Activated CD4-positive, CD25-positive, alpha-beta regulatory T cell treated with anti-CD3 and anti-CD28 coated beads, Interleukin-2, amount 50 U/mL, for 16 hours (primary cell): Measurements from ENCODE around the gene NAA80.

Source experiments
- DNase-seq: peaks from one replicate; pipeline ENCODE4 v3.0.0-alpha.2; 2020; ENCODE audit warnings: low read depth, low spot score

The NAA80 gene, protein sequence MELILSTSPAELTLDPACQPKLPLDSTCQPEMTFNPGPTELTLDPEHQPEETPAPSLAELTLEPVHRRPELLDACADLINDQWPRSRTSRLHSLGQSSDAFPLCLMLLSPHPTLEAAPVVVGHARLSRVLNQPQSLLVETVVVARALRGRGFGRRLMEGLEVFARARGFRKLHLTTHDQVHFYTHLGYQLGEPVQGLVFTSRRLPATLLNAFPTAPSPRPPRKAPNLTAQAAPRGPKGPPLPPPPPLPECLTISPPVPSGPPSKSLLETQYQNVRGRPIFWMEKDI

DNA sequence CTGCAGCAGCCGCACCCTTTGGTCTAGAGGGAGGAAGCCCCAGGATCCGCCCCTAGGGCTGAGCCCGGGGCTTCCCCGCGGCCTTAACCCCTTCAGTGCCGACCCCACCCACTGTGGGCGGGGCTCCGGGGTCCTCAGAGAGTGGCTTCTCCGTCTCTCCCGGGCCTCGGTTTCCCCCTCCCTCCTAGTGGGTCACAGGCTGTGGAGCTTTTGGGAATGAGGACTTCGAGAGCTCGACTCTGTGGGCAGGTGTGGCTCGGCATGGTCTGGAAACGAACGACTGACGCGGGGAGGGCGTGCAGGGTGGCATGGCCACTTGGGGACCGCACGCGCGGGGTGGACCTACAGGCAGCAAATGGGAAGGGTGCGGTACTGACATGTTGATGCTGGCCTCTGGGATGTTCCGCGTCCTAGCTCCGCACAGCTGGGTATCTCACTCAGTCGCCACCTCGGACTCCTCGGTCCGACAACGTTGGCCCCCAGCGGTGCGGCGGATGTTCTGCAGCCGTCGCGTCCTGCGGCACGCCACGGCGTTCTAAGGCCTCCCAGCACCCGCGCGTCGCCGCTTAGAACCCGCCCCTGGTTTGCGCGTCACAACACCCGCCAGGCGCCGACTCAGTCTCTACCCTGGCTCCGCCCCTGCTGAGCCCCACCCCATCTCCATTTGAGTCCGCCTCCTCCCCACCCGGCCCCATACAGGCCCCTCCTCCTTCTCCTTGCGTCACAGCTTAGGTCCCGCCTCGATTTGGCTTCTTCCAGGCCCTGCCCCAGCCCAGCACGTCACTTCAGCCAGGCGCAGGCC, at the start of gene NAA80, which contains the start of gene HYAL3:
Gene NAA80 (minus strand): TSS at position 570 of the 802 bp plus-strand sequence. CDS start 1,942 bp downstream, outside the sequence.
Gene HYAL3 (minus strand): TSS at position 570 of the 802 bp plus-strand sequence. CDS start 3,803 bp downstream, outside the sequence.
- DNase-seq = peak; percentile 97

DNA sequence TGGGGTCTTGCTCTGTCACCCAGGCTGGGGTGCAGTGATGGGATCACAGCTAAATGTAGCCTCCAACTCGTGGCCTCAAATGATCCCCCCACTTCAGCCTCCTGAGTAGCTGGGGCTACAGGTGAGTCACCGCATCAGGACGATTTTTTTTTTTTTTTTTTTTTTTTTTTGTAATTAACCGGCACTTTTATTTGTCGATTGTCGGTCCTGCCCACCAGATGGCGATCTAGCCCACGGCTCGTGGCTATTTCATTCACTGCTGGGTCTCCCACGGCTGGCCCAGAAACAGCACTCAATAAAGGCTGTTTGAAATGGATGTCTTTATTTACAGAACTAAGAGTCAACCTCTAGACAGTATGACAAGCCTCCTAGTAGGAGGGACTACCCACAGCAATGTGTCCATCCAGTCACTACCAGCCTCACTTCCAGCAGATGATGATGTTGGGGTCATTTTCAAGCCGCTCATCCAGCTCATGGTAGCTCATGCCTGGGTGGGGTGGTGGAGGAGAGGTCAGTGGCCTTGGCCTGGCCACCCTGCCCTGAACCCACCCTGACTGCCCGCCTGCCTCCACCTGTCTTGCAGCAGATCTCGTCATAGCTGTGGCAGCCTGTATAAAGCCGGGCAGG, 48.1 kb upstream of the NAA80 start:
- DNase-seq = peak; percentile 57

DNA sequence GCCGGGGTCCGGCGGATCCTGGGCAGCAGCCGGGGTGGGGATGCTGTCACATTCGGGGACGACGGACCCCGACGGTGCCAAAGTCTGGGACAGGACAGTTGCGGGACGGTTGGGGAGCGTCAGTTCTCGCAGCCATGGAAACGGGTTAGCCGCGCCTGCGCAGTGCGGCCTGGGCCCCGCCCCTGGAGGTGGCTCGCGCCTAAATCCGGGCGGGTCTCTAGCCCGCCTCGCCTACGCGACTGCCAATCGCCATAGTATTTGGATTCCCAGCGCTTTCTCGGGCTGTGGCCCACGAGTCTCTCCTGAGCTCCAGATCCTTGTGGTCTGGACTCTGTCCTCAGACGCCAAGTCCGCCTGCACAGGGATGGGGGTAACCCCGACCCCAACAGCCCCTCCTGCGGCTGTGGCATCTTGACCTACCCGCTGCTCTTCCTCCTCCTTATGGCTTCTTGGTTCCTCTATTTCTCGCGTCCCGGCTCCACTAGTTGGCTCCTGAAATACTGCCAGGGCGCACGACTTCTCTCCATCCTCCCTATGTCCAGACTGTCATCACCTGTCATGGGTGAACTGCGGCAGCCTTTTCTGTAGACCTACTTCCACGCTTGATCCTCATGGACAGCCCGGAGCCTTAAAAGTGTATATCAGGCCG, 46.5 kb upstream of the NAA80 start, which contains the start of gene ZMYND10:
Gene ZMYND10 (minus strand): TSS at position 147 of the 649 bp plus-strand sequence. CDS start 153 bp downstream, outside the sequence.
- DNase-seq = peak; percentile 43

DNA sequence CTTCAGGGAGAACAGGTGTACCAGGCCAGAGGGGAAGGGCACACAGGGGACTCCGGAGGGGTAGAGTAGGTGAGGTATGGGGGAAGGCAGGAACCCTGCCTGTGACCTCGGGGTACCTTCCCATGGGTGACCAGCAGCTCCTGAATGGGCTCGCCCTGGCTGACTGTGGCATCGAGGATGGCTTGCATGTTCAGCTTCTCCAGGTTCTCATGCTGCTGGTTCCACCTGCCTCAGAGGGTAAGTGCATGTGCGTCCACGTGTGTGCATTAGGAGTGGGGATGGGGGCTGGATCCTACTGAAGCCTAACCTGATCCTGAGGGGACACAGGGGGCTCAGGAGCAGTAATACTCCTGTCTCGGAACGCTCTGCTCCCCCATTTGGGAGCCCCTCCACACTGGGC, 45.8 kb upstream of the NAA80 start:
- no peak for DNase-seq

DNA sequence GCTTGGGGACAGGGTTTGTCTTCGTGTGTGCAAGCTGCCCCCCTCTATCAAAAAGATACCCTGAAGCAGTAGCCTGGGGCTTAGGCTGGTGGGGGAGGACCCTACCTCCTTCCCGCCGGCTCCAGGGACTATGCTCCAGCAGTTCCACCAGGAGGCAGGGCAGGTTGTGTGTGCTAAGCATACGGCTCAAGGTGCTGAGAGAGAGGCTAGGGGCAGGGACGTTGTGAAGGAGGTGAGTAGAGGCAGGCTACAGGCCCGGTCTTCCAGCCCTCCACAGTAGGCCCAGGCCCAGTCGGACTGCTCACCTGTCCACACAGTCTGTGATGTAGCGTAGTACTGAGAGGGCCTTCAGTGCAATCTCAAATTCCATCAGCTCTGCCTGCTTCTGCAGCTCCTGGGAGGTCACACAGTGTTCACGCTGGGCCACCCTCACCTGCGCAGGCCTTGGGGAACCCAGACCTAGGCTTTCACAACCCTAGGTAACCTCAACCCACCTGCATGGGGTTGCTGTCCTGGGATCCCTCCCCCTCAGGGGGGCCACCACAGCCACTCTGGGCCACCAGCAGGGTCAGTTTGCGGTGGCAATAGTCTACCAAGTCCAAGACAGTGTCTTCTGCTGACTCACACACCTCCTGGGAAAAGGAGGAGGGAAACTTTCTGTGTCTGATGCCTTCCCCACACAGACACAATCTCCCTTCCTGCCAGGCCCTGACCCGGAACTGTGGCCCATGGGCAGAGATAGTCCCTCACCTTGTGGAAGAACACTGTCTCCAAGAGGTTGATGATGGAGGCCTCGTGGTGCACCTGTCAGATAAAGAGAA, 43.8 kb upstream of the NAA80 start:
- no peak for DNase-seq

DNA sequence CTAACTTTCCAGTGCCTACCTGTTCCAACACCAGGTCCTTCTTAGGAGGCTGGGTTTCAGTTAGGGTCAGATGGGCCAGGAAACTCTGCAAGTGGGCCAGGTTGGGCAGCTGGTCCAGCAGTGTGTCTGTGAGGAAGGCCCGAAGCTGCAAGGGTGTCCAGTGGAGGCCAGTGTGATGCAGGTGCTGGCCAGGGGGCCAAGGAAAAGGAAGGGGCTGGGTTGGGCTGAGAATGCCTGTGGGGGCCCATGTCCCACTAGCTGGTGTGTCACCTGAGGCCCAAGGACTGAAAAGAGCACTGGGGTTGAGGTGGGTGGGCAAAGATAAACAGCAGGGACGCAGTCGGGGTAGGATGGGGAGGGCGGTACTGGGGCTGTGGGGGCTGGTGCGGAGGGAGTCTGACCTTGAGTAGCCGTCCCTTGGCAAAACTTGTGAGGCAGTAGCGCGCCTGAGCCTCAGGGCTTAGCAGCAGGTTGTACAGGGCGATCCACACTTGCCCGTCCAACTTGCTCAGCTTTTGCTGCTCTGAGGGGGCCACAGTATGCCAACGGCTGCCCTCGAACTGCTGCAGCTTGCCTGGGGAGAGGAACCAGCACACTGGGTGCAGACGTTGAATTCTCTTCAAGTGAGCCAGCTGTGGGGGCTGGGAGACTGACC, 42.9 kb upstream of the NAA80 start:
- DNase-seq = no peak

DNA sequence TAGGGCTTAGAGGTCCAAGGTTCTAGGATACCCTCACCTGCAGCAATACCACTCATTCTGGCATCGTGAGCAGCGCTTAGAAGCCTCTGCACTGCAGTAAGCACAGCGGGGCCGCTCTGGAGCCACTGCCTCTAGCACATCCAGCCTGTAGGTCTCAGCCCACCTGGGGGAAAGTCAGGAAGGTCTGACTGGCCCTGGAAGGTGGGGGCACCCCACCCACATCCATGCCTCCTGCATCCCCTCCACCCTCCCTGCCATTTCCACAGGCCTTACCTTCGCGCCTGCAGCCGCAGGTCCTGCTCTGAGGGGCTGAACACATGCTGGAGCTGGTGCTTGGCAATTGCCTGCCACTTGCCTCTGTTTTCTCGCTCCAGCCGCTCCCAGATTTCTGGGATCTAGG, 42.3 kb upstream of the NAA80 start:
- DNase-seq = no peak

DNA sequence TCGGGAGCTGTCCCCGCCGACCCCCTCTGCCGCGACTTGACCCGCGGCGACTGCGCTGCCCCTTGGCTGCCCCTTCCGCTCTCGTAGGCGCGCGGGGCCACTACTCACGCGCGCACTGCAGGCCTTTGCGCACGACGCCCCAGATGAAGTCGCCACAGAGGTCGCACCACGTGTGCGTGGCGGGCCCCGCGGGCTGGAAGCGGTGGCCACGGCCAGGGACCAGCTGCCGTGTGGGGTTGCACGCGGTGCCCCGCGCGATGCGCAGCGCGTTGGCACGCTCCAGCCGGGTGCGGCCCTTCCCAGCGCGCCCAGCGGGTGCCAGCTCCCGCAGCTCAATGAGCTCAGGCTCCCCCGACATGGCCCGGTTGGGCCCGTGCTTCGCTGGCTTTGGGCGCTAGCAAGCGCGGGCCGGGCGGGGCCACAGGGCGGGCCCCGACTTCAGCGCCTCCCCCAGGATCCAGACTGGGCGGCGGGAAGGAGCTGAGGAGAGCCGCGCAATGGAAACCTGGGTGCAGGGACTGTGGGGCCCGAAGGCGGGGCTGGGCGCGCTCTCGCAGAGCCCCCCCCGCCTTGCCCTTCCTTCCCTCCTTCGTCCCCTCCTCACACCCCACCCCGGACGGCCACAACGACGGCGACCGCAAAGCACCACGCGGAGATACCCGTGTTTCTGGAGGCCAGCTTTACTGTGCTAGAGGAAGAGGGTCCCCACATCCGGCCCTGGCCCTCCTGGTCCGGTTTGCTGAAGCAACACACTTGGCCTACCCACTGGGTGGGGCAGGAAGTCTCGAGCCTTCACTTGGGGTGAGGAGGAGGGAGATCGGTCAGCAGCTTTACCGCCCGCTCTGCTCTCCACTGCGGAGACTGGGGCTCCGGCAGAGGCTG, 41.5 kb upstream of the NAA80 start, which contains the start of gene RASSF1:
Gene RASSF1 (minus strand): TSS at position 389 of the 882 bp plus-strand sequence. CDS start 31 bp downstream, at position 358.
- no peak for DNase-seq

DNA sequence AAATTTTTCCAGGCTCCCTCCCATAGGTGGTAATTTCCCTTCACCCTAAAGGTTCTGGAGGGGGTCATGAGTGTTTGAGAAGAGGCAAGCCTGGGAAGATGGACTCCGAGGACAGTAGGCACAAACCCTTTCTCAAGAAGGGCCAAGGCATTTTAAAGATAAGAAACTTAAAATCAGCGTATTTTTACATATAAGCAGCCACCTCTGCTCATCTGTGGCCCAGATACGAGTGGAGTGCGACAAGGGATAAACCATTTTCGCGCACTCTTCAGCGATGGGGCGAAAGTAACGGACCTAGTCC, 40.9 kb upstream of the NAA80 start:
- no peak for DNase-seq

DNA sequence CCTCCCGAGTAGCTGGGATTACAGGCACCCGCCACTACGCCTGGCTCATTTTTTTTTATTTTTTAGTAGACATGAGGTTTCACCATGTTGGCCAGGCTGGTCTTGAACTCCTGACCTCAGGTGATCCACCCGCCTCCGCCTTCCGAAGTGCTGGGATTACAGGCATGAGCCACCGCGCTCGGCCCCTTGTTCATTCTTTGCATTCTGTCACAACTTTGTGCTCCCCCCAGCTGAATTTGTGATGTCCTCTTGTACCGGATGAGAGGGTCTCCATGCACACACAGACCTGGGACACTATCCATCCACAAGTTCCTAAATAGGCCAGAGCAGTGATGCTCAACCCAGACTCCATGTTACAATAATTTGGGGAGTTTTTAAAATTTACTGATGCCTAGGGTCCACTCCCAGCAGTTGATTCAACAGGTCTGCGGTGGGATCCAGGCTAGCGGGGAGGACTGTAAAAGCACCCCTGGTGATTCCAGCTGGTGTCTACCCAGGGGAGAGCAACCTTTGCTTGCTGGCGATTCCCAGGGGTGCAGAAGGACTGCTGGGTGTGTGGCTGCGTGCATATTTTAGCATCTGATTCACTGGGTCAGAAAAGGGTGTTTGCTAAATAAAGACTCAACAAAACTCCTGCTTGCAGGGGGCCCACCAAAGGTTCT, 40.4 kb upstream of the NAA80 start:
- no peak for DNase-seq

DNA sequence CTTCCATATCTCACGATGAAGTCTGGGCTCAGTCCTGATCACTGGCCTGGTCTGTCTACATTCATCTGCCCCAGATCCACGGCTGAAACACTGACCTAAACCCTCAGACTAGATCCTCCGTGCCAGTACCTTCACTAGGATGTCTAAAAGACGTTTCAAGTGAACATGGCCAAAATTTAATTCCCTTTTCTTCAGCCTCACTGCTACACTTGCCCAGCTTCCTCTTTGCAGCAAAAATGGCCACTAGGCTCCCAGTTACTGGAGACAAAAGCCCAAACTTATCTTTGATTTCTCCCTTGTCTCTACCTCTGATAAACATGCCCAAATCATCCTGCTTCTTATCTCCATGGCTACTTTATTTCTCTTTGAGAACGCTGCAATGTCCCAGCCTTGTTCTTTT, 39.8 kb upstream of the NAA80 start:
- no peak for DNase-seq

DNA sequence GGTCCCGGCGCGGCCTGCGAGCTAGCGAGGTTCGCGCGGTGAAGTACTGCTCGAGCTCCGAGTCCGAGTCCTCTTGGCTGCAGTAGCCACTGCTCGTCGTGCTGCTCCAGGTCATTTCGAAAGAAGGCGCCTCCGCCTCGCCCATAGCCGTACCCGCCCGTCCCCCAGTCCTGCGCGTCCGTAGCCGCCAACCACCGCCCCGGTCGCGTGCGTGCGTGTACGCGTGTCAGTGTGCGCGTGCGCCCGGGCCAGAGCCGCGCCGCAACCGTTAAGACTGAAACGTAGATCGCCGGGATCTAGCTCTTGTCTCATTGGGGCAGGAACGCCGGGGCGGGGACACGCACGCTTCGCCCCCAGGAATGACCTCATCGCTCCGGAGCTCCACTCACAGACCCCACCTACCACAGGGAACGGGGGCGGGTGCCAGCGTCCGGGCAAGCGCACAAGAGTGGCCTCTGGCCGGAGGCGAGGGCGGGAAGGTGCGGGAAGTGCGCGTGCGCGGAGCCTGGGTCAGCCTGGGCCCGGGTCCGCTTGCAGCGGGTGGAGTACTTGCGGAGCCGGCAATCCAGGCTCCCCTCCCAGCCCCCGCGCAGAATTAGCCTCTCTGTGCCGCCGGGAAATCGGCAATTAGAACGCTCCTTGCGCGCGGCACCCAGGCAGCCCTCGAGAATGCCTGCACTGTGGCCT, 38.1 kb upstream of the NAA80 start:
- DNase-seq = peak; percentile 86

DNA sequence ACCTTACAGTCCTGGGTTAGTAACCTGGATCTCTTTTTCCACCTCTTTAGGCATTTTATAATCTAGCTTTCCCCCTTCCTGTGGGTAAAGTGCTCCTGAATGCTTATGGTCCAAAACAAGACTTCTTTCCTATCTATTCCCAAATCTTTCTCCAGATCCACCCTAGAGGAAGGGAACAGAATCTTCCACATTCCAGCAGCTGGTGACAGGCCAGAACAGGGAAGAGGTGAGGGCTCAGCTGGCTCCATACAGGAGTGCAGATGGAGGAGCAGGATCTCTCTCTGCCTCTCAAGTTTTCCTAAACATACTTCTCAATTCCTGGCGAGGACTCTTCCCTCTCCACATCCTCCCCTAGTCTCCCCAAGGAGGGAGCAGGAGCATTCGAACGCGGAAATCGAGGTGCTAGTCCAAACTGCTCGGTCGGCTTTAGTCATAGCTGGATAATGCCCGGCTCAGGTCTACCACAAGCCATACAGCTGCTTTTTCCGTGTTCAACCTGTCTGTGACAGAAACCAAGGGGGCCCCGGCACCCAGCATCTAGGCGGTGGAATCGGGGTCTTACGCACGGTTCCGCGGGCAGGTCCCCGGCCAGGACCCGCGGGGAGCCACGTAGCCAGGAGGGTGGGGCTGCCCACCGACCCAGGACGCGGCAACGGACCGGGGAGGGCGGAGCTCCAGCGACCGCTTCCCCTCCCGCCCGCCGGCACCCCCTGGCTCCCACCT, 37.4 kb upstream of the NAA80 start:
- no peak for DNase-seq

DNA sequence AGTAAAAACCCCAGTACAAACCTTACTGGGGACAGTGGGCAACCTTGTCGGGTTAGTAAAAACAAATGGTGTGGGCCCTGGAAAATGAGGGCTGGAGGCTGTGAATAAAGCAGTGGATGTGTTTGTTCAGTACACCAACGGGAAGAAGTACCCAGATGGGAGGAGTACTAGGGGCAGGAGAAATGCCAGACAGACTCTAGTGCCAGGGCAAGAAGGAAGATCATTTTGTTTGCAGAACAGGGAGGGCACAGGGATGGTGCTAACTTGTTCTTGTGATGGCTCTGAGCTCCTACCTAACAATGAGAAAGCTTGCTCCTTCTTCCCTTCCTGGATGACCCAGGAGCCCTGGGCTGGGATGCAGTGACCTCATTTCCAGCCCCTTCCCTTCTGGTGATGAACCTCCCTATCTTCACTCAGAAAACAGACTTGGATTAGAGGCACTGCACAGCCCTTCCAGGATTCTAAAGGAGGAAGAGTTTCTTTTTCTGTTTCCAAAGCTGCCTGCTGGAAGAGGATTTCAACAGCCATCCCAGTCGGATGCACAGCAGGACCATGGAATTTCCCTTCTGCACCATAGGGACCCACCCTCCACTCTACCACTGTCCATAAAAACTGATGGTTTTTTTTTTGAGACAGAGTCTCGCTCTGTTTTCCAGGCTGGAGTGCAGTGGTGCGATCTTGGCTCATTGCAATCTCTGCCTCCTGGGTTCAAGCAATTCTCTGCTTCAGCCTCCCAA, 35.3 kb upstream of the NAA80 start:
- DNase-seq = no peak

DNA sequence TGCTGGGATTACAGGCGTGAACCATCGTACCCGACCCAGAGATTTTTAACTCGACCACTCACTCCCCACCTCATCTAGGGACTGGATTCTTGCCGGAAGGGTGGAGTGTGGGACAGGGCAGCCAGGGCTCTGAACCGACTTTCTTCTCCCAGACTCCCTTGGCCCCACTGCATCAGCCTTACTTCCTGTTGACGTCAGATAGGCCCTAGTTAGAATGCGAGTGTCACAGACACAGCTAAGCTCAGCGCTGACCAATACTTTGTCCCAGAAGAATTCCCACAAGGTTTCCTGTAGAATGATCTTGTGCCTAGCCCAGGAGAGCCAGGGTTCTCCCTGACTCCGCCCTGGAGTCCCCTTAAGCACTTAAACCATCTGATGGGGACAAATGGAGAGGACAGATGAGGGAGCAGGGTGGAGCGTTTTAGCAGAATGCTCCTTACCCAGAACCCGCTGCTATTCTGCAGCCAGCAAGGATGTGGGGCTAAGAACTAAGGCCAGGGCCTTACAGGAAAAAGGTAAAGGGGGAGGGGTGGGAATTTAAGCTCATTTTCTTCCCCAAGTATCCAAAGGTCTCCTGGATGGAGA, 34.6 kb upstream of the NAA80 start:
- no peak for DNase-seq

DNA sequence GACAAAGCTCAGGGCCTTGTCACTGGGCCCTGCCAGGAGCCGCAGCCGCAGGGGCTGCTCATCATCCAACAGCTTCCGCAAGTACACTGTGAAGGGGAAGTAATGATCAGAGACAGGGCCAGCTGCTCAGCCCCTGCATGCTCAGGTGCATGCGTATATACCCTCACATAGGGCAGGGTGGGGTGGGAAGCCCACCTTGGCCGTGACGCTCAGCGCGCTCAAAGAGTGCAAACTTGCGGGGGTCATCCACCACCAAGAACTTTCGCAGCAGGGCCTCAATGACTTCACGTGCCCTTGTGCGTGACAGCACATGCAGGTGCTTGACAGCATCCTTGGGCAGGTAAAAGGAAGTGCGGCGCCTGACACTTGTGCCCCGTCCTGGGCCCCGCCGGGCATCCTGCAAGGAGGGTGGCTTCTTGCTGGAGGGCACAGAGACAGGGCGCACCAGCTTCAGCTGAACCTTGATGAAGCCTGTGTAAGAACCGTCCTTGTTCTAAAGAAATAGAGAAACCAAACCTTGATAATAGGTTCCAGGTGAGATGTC, 32.2 kb upstream of the NAA80 start:
- DNase-seq = no peak
